Activated CD8-positive, alpha-beta T cell treated with anti-CD3 and anti-CD28 coated beads for 36 hours (primary cell): ENCODE results near the gene LMF1. TPM values are rescaled to one million over a fixed set of nuclear protein-coding genes. Genes with fewer than 3 reads are reported as not detected.

Source experiments
- ATAC-seq: fragments of 200-7000 bp; cut with Tn5 transposase; one replicate; pipeline ENCODE4 v1.10.0; 2021; ENCODE audit warnings: mild to moderate bottlenecking, moderate library complexity
- CTCF ChIA-PET: fragments of 350-600 bp; sonication (Branson Sonifier 250); formaldehyde crosslinking; loops from one replicate; lab custom pipeline; 2021; ENCODE audit warnings: antibody characterized with exemption; lab: Charles Lee
- POLR2A ChIA-PET: fragments of 350-600 bp; sonication (Branson Sonifier 250); formaldehyde crosslinking; loops from one replicate; lab custom pipeline; 2021; ENCODE audit warnings: antibody characterized with exemption; lab: Charles Lee
- DNase-seq: peaks from one replicate; pipeline ENCODE4 v3.0.0-alpha.2; 2020
- H3K27ac Mint-ChIP-seq: one replicate; pipeline ENCODE4 v1.8.0; 2021; ENCODE audit warnings: mild to moderate bottlenecking, mixed read lengths
- H3K27me3 Mint-ChIP-seq: one replicate; pipeline ENCODE4 v1.8.0; 2021; ENCODE audit warnings: mixed read lengths
- H3K36me3 Mint-ChIP-seq: one replicate; pipeline ENCODE4 v1.8.0; 2021; ENCODE audit warnings: low read depth, mixed read lengths
- H3K4me1 Mint-ChIP-seq: one replicate; pipeline ENCODE4 v1.8.0; 2021; ENCODE audit warnings: low read depth, mixed read lengths
- H3K4me3 Mint-ChIP-seq: one replicate; pipeline ENCODE4 v1.8.0; 2021; ENCODE audit warnings: mild to moderate bottlenecking, moderate library complexity, mixed read lengths
- H3K9me3 Mint-ChIP-seq: one replicate; pipeline ENCODE4 v1.8.0; 2021; ENCODE audit warnings: mixed read lengths
- intact Hi-C: fragments of 100-400 bp; cut with micrococcal nuclease; formaldehyde crosslinking; loops from one replicate; pipeline ENCODE4 v1.10.0; 2022
- total RNA-seq, 2 experiments: library from RNA; stranded (reverse); gene quantifications; one replicate each; pipeline ENCODE4 v1.2.3, GENCODE V29; 2021
- TF ChIP-seq, protein P1 (sequence below): fragments of 200-600 bp; IDR thresholded peaks from one replicate; pipeline ENCODE4 v1.8.0; 2022; ENCODE audit warnings: antibody characterized with exemption, mild to moderate bottlenecking

Gene LMF1
- total RNA-seq, 2 experiments from 2014 or later = 8.7 to 9.7 TPM

DNA sequence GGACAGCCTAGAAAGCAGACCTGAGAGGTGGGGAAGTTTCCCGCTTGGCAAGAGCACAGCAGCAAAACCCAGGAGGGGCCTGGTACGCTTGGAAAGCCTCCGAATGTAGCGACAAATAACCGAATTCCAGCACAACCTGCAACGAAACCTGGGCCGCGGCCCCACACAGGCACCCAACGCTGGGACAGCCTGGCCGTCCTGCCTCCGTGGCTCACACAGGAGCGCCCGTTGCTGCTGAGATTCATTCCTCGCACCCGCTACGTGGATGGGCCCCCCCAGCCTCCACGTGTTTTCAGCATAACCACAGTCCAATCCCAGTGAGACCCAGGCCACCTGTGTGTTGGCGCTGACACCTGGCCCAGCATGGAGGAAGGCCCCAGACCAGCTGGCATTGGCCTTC, 42.9 kb downstream of the LMF1 start:
- no peak overlapping the region for H3K27ac Mint-ChIP-seq
- no peaks in the 10 kb centered on the region for H3K4me1 Mint-ChIP-seq
- ATAC-seq (no peak), DNase-seq (no peak)
- H3K36me3 Mint-ChIP-seq = peaks cover 5% of the 10 kb centered on the region
- H3K27me3 Mint-ChIP-seq = no peaks in the 10 kb centered on the region
- CTCF ChIA-PET = interaction anchor here (0.9 kb wide), 1 partner anchor 176 kb away, joined by 3 read pairs; no protein-coding TSS in a partner anchor
- intact Hi-C loops = no loop called here
- POLR2A ChIA-PET = no interaction called here
- H3K9me3 Mint-ChIP-seq = peaks cover 4% of the 10 kb centered on the region
- TF ChIP-seq, protein P1, sequence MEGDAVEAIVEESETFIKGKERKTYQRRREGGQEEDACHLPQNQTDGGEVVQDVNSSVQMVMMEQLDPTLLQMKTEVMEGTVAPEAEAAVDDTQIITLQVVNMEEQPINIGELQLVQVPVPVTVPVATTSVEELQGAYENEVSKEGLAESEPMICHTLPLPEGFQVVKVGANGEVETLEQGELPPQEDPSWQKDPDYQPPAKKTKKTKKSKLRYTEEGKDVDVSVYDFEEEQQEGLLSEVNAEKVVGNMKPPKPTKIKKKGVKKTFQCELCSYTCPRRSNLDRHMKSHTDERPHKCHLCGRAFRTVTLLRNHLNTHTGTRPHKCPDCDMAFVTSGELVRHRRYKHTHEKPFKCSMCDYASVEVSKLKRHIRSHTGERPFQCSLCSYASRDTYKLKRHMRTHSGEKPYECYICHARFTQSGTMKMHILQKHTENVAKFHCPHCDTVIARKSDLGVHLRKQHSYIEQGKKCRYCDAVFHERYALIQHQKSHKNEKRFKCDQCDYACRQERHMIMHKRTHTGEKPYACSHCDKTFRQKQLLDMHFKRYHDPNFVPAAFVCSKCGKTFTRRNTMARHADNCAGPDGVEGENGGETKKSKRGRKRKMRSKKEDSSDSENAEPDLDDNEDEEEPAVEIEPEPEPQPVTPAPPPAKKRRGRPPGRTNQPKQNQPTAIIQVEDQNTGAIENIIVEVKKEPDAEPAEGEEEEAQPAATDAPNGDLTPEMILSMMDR = no peak
- H3K4me3 Mint-ChIP-seq = no peak overlapping the region

DNA sequence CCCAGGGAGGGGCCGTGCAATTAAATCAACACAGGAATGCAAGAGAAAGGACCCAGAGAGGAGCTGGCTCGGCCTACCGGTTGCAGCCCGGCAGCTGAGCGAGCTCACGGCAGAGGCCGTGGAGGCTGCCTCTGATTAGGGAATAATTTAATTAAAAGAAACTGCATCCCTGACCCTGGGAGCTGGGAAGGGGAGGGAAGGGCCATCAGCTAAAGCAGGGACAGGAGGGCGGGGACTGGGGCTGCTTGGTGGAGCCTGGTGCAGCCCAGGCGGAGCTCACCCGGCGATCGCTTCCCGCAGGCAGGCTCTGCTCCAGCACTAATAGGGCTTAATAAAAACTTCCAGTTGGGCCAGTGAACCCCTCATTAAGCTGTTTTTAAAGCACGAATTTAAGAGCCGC, 43.4 kb downstream of the LMF1 start:
- ChIA-PET POLR2A (no interaction called here), CTCF (interaction anchor here (0.9 kb wide), 1 partner anchor 176 kb away, joined by 3 read pairs; no protein-coding TSS in a partner anchor)
- intact Hi-C loops = no loop called here
- Mint-ChIP-seq H3K27ac (no peak overlapping the region), H3K9me3 (peaks cover 4% of the 10 kb centered on the region), H3K36me3 (peaks cover 5% of the 10 kb centered on the region), H3K27me3 (no peaks in the 10 kb centered on the region), H3K4me1 (no peaks in the 10 kb centered on the region), H3K4me3 (no peak overlapping the region)
- DNase-seq (no peak), ATAC-seq (no peak)
- TF ChIP-seq, protein P1 = no peak

DNA sequence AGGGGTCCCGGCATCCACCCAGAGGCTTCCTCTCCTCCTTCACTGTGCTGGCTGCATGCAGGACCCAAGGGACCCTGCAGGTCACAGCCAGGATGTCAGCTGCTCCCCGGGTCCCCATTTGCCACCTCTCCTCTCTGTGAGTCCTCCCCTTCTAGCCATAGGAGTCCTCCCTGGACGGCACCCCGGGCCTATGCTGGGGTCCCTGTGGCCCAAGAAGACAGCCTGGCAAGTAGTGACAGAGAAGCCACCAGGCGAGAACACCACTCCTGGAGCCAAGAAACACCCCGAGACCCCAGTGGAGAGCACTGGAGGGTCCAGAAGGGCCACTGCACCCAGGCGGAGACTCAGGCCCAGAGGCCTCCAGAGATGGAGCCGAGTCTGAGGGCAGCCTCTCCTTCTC, 44.1 kb downstream of the LMF1 start:
- Mint-ChIP-seq H3K4me3 (no peak overlapping the region), H3K9me3 (peaks cover 4% of the 10 kb centered on the region), H3K4me1 (no peaks in the 10 kb centered on the region), H3K27ac (no peak overlapping the region), H3K36me3 (peaks cover 12% of the 10 kb centered on the region), H3K27me3 (no peaks in the 10 kb centered on the region)
- POLR2A ChIA-PET = no interaction called here
- no peak for ATAC-seq
- no peak for DNase-seq
- TF ChIP-seq, protein P1 = no peak
- intact Hi-C loops = no loop called here
- CTCF ChIA-PET = interaction anchor here (0.9 kb wide), 1 partner anchor 177 kb away, joined by 3 read pairs; no protein-coding TSS in a partner anchor

DNA sequence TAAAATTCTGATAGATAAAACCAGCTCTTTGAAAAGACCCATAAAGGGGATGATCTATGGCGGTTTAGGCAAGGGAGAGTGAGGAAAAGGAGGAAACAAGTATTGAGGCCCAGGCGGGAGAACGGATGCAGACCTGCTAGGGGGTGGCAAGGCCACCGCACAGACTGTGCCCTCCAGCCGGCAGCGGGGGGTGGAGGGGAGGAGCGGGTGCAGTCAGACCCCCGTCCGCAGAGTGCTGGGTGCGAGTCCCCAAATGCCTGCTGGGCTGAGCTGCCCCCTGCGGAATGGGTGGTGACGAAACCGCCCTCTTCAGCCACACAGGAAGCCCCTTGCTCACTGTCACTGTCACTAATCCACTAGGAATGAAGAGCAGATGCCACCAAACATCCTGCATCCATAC, 46.0 kb downstream of the LMF1 start:
- intact Hi-C loops = no loop called here
- H3K36me3 Mint-ChIP-seq = peaks cover 16% of the 10 kb centered on the region
- no peaks in the 10 kb centered on the region for H3K27me3 Mint-ChIP-seq
- peaks cover 4% of the 10 kb centered on the region for H3K9me3 Mint-ChIP-seq
- H3K4me3 Mint-ChIP-seq = no peak overlapping the region
- H3K4me1 Mint-ChIP-seq = no peaks in the 10 kb centered on the region
- ChIA-PET CTCF (no interaction called here), POLR2A (no interaction called here)
- no peak overlapping the region for H3K27ac Mint-ChIP-seq
- ATAC-seq (no peak), DNase-seq (no peak)
- TF ChIP-seq, protein P1 = no peak

DNA sequence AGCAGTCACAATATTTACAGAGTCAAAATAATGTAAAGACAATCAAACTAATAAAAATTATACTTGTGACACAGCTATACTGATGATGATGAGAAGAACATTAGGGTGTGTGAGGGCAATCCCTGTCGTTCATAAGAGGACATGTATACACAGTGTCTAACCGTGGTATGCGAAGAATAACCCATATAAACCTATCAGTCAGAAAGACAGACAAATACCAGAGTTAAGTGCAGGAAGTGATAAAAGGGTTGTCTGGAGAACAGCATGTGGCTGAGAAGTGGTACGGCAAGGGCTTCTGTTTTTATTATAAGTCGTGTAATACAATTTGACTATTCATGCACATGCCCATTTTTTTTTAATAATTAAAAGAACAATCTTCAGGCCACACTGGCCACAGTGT, 46.7 kb downstream of the LMF1 start:
- POLR2A ChIA-PET = no interaction called here
- TF ChIP-seq, protein P1 = no peak

More for the DNA sequence above, 46.7 kb downstream of the LMF1 start:
- ATAC-seq (no peak), DNase-seq (no peak)
- no peaks in the 10 kb centered on the region for H3K4me1 Mint-ChIP-seq
- peaks cover 16% of the 10 kb centered on the region for H3K36me3 Mint-ChIP-seq
- H3K27me3 Mint-ChIP-seq = no peaks in the 10 kb centered on the region
- intact Hi-C loops = no loop called here
- H3K27ac Mint-ChIP-seq = no peak overlapping the region
- H3K4me3 Mint-ChIP-seq = no peak overlapping the region
- CTCF ChIA-PET = no interaction called here
- H3K9me3 Mint-ChIP-seq = peaks cover 4% of the 10 kb centered on the region
